Fibroblast of lung (primary cell): ENCODE measurements around the gene TMTC3. TPM values are rescaled to one million over a fixed set of nuclear protein-coding genes. Genes with fewer than 3 reads are reported as not detected.

ENCODE experiments used
- DNase-seq, 2 donors: peaks; one replicate each; pipeline versions ENCODE4 v3.0.0 to v3.0.0-alpha.2; 2010; ENCODE audit warnings: low read depth in 2 of 2
- H2AFZ ChIP-seq: 2 replicates; pipeline ENCODE4 v1.5.1; 2012; ENCODE audit warnings: low read length, control low read depth, inconsistent platforms
- H3K27ac ChIP-seq: 2 replicates; pipeline ENCODE4 v1.5.1; 2011; ENCODE audit warnings: low read length, control low read depth; ENCODE audit not compliant: insufficient read depth
- H3K27me3 ChIP-seq: 2 replicates; pipeline ENCODE4 v1.5.1; 2011; ENCODE audit warnings: mild to moderate bottlenecking, low read length; ENCODE audit not compliant: control insufficient read depth, insufficient read depth
- H3K36me3 ChIP-seq: 2 replicates; pipeline ENCODE4 v1.5.1; 2011; ENCODE audit warnings: low read length; ENCODE audit not compliant: control insufficient read depth, insufficient read depth
- H3K4me1 ChIP-seq: 2 replicates; pipeline ENCODE4 v1.5.1; 2011; ENCODE audit warnings: low read length; ENCODE audit not compliant: control insufficient read depth, insufficient read depth; ENCODE audit errors: extremely low read depth
- H3K4me2 ChIP-seq: 2 replicates; pipeline ENCODE4 v1.5.1; 2011; ENCODE audit warnings: low read length, control low read depth; ENCODE audit not compliant: insufficient read depth; ENCODE audit errors: extremely low read depth
- H3K4me3 ChIP-seq, 4 experiments: fragments of 200-600 bp in 1 of 4; sonication (generic) in 1 of 4; replicated peaks in 1 of 4; 2 replicates each; pipeline ENCODE4 v1.5.1; 2011 to 2016; ENCODE audit warnings: low read length in 4 of 4, low read depth in 3 of 4, mild to moderate bottlenecking in 3 of 4, control low read depth in 2 of 4, inconsistent platforms in 1 of 4, mixed read lengths in 1 of 4; ENCODE audit not compliant: insufficient read depth in 1 of 4; ENCODE audit errors: control extremely low read depth in 1 of 4
- H3K79me2 ChIP-seq: 2 replicates; pipeline ENCODE4 v1.5.1; 2012; ENCODE audit warnings: mild to moderate bottlenecking, low read length, inconsistent platforms; ENCODE audit not compliant: control insufficient read depth, insufficient read depth
- H3K9ac ChIP-seq: 2 replicates; pipeline ENCODE4 v1.5.1; 2011; ENCODE audit warnings: mild to moderate bottlenecking, low read length, control low read depth; ENCODE audit not compliant: insufficient read depth
- H3K9me3 ChIP-seq: 2 replicates; pipeline ENCODE4 v1.5.1; 2012; ENCODE audit warnings: low read depth, low read length; ENCODE audit not compliant: control insufficient read depth, insufficient read depth
- H4K20me1 ChIP-seq: 2 replicates; pipeline ENCODE4 v1.5.1; 2011; ENCODE audit warnings: low read length; ENCODE audit not compliant: control insufficient read depth, insufficient read depth; ENCODE audit errors: extremely low read depth
- CTCF ChIP-seq, 2 donors: IDR thresholded peaks in 1 of 2; conservative IDR thresholded peaks in 1 of 2; 1 replicate in 1 of 2; 2 replicates in 1 of 2; pipeline ENCODE4 v1.5.1; 2011 to 2012; ENCODE audit warnings: low read length in 2 of 2, control low read depth in 1 of 2, inconsistent platforms in 1 of 2, low read depth in 1 of 2, mild to moderate bottlenecking in 1 of 2
- EZH2 ChIP-seq: IDR thresholded peaks from 2 replicates; pipeline ENCODE4 v1.5.1; 2012; ENCODE audit warnings: low read length, control low read depth, mild to moderate bottlenecking; ENCODE audit errors: missing control alignments
- polyA plus RNA-seq, 2 donors: library from polyadenylated mRNA; depleted of rRNA in 1 of 2; stranded (reverse) in 1 of 2; unstranded in 1 of 2; fragments of >200 nt; gene quantifications; 2 replicates each; pipeline ENCODE4 v1.2.1, GENCODE V29; 2011 to 2012; ENCODE audit warnings: missing spikeins in 1 of 2
- total RNA-seq: library from RNA; depleted of rRNA; stranded (reverse); fragments of >200 nt; gene quantifications from 2 replicates; pipeline ENCODE4 v1.2.1, GENCODE V29; 2014

TMTC3 gene
- total and polyA plus RNA-seq, 2 donors (not counting 1 experiment from before 2014, with no cell fraction given) = 32.5 to 59.7 TPM

- Histone ChIP-seq H3K27ac (no peak overlapping the region), H3K36me3 (peaks cover 1% of the 10 kb centered on the region), H3K79me2 (no peaks in the 10 kb centered on the region), H3K9ac (no peak overlapping the region), H3K4me3 (no peak overlapping the region), H3K9me3 (no peaks in the 10 kb centered on the region), H2AFZ (no peak overlapping the region), H4K20me1 (no peaks in the 10 kb centered on the region), H3K27me3 (no peaks in the 10 kb centered on the region), H3K4me1 (no peaks in the 10 kb centered on the region), H3K4me2 (no peak overlapping the region)
- DNase-seq = peak; percentile 15 to 51
- TF ChIP-seq EZH2 (no peak), CTCF (conservative IDR thresholded peaks at IDR 0.05 in 1 of 2, IDR thresholded peaks at IDR 0.05 in 1 of 2; ENCODE audit: low read depth in 1 of 2, low read length in 2 of 2) (no peak)
Measured at GRCh38 chr12:88108021-88108420, 34.1 kb upstream of the TMTC3 start.

- peak overlapping the region in 2 of 4 experiments; percentile 26 to 36 for H3K4me3 ChIP-seq
- peaks cover 1% of the 10 kb centered on the region for H3K36me3 ChIP-seq
- no peak overlapping the region for H3K27ac ChIP-seq
- no peaks in the 10 kb centered on the region for H3K27me3 ChIP-seq
- H3K9me3 ChIP-seq = no peaks in the 10 kb centered on the region
- peak overlapping the region; percentile 58 for H2AFZ ChIP-seq
- H3K9ac ChIP-seq = no peak overlapping the region
- no peaks in the 10 kb centered on the region for H4K20me1 ChIP-seq
- peak; percentile 45 to 71 for DNase-seq
- no peaks in the 10 kb centered on the region for H3K79me2 ChIP-seq
- TF ChIP-seq EZH2 (no peak), CTCF (conservative IDR thresholded peaks at IDR 0.05 in 1 of 2, IDR thresholded peaks at IDR 0.05 in 1 of 2; ENCODE audit: low read depth in 1 of 2, low read length in 2 of 2) (peak in 1 of 2 donors; percentile 32)
- no peaks in the 10 kb centered on the region for H3K4me1 ChIP-seq
- peak overlapping the region; percentile 89 for H3K4me2 ChIP-seq
Measured at GRCh38 chr12:88111074-88111652, 30.9 kb upstream of the TMTC3 start.

GRCh38 chr12:88113871-88114270 is 28.2 kb upstream of the TMTC3 start:
- peak; percentile 31 to 53 for DNase-seq
- peaks cover 1% of the 10 kb centered on the region for H3K36me3 ChIP-seq
- H3K9ac ChIP-seq = no peak overlapping the region
- H3K9me3 ChIP-seq = no peaks in the 10 kb centered on the region
- no peak overlapping the region for H2AFZ ChIP-seq
- H3K4me2 ChIP-seq = peak overlapping the region; percentile 17
- no peak overlapping the region for H3K4me3 ChIP-seq
- no peak overlapping the region for H3K27ac ChIP-seq
- H3K4me1 ChIP-seq = no peaks in the 10 kb centered on the region
- TF ChIP-seq CTCF (conservative IDR thresholded peaks at IDR 0.05 in 1 of 2, IDR thresholded peaks at IDR 0.05 in 1 of 2; ENCODE audit: low read depth in 1 of 2, low read length in 2 of 2) = no peak
- no peak for TF ChIP-seq EZH2
- H3K79me2 ChIP-seq = no peaks in the 10 kb centered on the region
- no peaks in the 10 kb centered on the region for H4K20me1 ChIP-seq
- no peaks in the 10 kb centered on the region for H3K27me3 ChIP-seq
